ENCODE measurements around the gene P2RX1.
"Not testable (repeated sequence)": the region's sequence is repeated elsewhere in the genome, so short reads cannot be mapped to it uniquely, and the experiment has no call there.

Gene P2RX1

GRCh38 chr17:3861761-3862681, 54.2 kb downstream of the P2RX1 start:
- no peaks in the 10 kb centered on the region; the same call in 1 of the 2 replicates for H3K27me3 ChIP-seq (replicated peaks; ENCODE audit: control insufficient read depth, insufficient read depth, low read length)

GRCh38 chr17:3860939-3861700, 55.1 kb downstream of the P2RX1 start:
- no peak for DNase-seq (ENCODE audit: extremely low read depth, insufficient read length)
- Histone ChIP-seq H3K27me3 (replicated peaks; ENCODE audit: control insufficient read depth, insufficient read depth, low read length) (no peaks in the 10 kb centered on the region; the same call in 1 of the 2 replicates), H3K36me3 (ENCODE audit: control insufficient read depth, insufficient read depth, low read length) (no peaks in the 10 kb centered on the region), H3K4me3 (replicated peaks; ENCODE audit: low read depth, low read length) (no peak overlapping the region)
- TF ChIP-seq, protein P1, sequence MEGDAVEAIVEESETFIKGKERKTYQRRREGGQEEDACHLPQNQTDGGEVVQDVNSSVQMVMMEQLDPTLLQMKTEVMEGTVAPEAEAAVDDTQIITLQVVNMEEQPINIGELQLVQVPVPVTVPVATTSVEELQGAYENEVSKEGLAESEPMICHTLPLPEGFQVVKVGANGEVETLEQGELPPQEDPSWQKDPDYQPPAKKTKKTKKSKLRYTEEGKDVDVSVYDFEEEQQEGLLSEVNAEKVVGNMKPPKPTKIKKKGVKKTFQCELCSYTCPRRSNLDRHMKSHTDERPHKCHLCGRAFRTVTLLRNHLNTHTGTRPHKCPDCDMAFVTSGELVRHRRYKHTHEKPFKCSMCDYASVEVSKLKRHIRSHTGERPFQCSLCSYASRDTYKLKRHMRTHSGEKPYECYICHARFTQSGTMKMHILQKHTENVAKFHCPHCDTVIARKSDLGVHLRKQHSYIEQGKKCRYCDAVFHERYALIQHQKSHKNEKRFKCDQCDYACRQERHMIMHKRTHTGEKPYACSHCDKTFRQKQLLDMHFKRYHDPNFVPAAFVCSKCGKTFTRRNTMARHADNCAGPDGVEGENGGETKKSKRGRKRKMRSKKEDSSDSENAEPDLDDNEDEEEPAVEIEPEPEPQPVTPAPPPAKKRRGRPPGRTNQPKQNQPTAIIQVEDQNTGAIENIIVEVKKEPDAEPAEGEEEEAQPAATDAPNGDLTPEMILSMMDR (IDR thresholded peaks at IDR 0.05; ENCODE audit: insufficient read depth, low read length, poor library complexity, severe bottlenecking) = no peak

More at GRCh38 chr17:3861761-3862681, 54.2 kb downstream of the P2RX1 start:
- TF ChIP-seq, protein P1 (IDR thresholded peaks at IDR 0.05; ENCODE audit: insufficient read depth, low read length, poor library complexity, severe bottlenecking) = no peak
- Histone ChIP-seq H3K36me3 (ENCODE audit: control insufficient read depth, insufficient read depth, low read length) (no peaks in the 10 kb centered on the region), H3K4me3 (replicated peaks; ENCODE audit: low read depth, low read length) (no peak overlapping the region)
- DNase-seq (ENCODE audit: extremely low read depth, insufficient read length) = no peak

GRCh38 chr17:3859940-3860339, 56.3 kb downstream of the P2RX1 start:
- TF ChIP-seq, protein P1 (IDR thresholded peaks at IDR 0.05; ENCODE audit: insufficient read depth, low read length, poor library complexity, severe bottlenecking) = no peak
- no peaks in the 10 kb centered on the region; the same call in 1 of the 2 replicates for H3K27me3 ChIP-seq (replicated peaks; ENCODE audit: control insufficient read depth, insufficient read depth, low read length)
- H3K36me3 ChIP-seq (ENCODE audit: control insufficient read depth, insufficient read depth, low read length) = no peaks in the 10 kb centered on the region
- no peak for DNase-seq (ENCODE audit: extremely low read depth, insufficient read length)
- H3K4me3 ChIP-seq (replicated peaks; ENCODE audit: low read depth, low read length) = no peak overlapping the region

DNA sequence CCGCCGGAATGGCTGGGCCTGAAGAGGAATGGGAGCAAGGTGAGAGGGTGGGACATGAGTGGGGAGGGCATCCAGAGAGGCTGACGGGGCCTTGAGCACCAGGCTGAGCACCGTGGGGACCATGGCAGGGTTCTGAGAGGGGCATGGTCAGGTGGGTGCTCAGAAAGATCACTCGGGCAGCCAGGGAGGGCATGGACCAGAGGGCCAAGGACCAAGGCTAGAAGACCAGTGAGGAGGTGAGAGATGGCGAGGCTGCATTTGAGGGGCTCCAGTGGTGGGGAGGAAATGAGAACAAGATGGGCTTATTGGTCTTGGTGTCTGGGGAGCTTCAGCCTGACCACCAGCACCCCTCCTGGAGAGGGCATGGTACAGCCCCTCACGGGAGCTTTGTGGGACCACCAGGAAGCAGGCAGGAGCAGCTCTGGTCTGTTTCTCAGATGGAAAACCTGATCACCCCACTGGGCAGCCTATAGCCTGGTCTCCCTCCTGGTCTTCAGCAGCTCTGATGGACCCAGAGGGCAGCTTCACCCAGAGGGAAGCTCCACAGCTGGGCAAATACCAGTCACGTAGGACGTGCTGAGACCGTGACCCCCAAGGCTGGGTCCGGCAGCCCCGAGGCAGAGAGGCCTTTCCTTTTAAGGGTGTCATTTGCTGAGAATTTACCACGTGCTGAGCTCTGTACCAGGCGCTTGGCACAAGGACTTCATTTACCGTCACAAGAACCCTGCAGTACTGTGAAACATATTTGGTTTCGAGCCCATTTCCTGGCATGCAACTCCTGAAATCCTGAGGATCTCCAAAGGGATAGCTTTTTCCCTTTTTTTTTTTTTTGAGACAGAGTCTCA, 58.8 kb downstream of the P2RX1 start:
- H3K36me3 ChIP-seq (ENCODE audit: control insufficient read depth, insufficient read depth, low read length) = no peaks in the 10 kb centered on the region
- no peaks in the 10 kb centered on the region; the same call in 1 of the 2 replicates for H3K27me3 ChIP-seq (replicated peaks; ENCODE audit: control insufficient read depth, insufficient read depth, low read length)
- no peak overlapping the region for H3K4me3 ChIP-seq (replicated peaks; ENCODE audit: low read depth, low read length)
- no peak for DNase-seq (ENCODE audit: extremely low read depth, insufficient read length)
- TF ChIP-seq, protein P1 (IDR thresholded peaks at IDR 0.05; ENCODE audit: insufficient read depth, low read length, poor library complexity, severe bottlenecking) = no peak

DNA sequence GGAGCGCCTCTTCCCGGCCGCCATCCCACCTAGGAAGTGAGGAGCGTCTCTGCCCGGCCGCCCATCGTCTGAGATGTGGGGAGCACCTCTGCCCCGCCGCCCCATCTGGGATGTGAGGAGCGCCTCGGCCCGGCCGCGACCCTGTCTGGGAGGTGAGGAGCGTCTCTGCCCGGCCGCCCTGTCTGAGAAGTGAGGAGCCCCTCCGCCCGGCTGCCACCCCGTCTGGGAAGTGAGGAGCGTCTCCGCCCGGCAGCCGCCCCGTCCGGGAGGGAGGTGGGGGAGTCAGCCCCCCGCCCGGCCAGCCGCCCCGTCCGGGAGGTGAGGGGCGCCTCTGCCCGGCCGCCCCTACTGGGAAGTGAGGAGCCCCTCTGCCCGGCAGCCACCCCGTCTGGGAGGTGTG, 62.1 kb downstream of the P2RX1 start:
- not testable (repeated sequence) for H3K36me3 ChIP-seq (ENCODE audit: control insufficient read depth, insufficient read depth, low read length)

More for the DNA sequence above, 62.1 kb downstream of the P2RX1 start:
- H3K27me3 ChIP-seq (replicated peaks; ENCODE audit: control insufficient read depth, insufficient read depth, low read length); DNase-seq (ENCODE audit: extremely low read depth, insufficient read length); H3K4me3 ChIP-seq (replicated peaks; ENCODE audit: low read depth, low read length): not testable (repeated sequence)
